WERI-Rb-1 (cell line): ENCODE measurements around the gene TUBGCP2.
A peak's percentile ranks its signal among the peaks of the same experiment; 100 is the strongest.

Source experiments
- DNase-seq: peaks from one replicate; pipeline ENCODE4 v3.0.0-alpha.2; 2020
- H3K27ac ChIP-seq: fragments of 250-450 bp; sonication (Bioruptor Pico); 2 replicates; pipeline ENCODE4 v1.5.1; 2020; ENCODE audit warnings: mild to moderate bottlenecking, moderate library complexity
- H3K27me3 ChIP-seq: fragments of 250-450 bp; sonication (Bioruptor Pico); 2 replicates; pipeline ENCODE4 v1.5.1; 2021; ENCODE audit warnings: mild to moderate bottlenecking, low read depth, moderate library complexity; ENCODE audit not compliant: insufficient read depth, severe bottlenecking
- H3K36me3 ChIP-seq: fragments of 250-450 bp; sonication (Bioruptor Pico); 2 replicates; pipeline ENCODE4 v1.5.1; 2020; ENCODE audit warnings: mild to moderate bottlenecking, moderate library complexity
- H3K4me3 ChIP-seq: 2 replicates; pipeline ENCODE4 v1.5.1; 2011; ENCODE audit warnings: low read depth, mild to moderate bottlenecking, control low read depth, low read length
- H3K9me3 ChIP-seq: fragments of 250-450 bp; sonication (Bioruptor Pico); 2 replicates; pipeline ENCODE4 v1.5.1; 2021; ENCODE audit warnings: mild to moderate bottlenecking, moderate library complexity; ENCODE audit not compliant: severe bottlenecking
- CTCF ChIP-seq: IDR thresholded peaks from 2 replicates; pipeline ENCODE4 v1.5.1; 2011; ENCODE audit warnings: low read depth, mild to moderate bottlenecking, control low read depth, inconsistent platforms, low read length

The TUBGCP2 gene

DNA sequence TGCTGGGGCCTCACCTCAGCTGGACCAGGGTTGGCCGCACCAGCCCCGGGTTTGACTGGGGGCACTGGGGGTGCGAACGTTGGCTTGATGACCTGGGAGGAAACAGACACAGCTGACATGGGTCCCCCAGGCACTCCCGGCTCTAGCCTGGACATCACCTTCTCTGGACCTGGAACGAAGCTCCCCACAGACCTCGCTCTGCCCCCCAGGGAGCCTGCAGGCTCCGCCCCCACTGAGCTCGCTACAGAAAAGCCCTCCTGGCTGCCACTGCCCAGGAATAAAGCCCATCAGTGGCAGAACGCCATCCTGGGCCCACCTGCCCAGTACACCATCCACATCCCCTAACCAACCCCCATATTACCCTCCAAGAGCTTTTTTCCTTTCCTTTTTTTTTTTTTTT, 45.0 kb downstream of the TUBGCP2 start:
- no peak overlapping the region for H3K27ac ChIP-seq
- no peak for TF ChIP-seq CTCF
- DNase-seq = no peak
- H3K4me3 ChIP-seq = no peak overlapping the region
- H3K9me3 ChIP-seq = no peaks in the 10 kb centered on the region
- no peaks in the 10 kb centered on the region for H3K36me3 ChIP-seq
- H3K27me3 ChIP-seq = no peaks in the 10 kb centered on the region

DNA sequence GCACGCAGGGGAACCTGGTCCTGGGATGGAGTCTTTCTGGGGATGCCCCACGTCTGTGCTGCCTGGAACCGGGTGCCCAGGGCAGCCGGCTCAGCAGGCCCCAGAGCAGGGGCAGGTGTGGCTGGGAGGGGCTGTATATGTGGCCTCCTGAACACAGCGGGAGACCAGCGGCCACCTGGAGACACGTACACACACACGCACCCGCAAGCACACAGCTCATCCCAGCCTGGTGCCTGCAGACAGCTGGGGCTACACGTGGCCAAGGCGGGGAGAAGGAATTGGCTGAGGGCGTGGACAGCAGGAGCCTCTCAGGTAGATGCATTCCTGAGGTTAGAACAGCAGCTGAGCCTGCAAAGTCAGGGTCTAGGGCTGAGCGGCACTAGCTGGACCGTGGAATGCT, 46.0 kb downstream of the TUBGCP2 start:
- no peaks in the 10 kb centered on the region for H3K9me3 ChIP-seq
- peak overlapping the region; percentile 36 for H3K4me3 ChIP-seq
- TF ChIP-seq CTCF = no peak
- DNase-seq = peak; percentile 72
- H3K27me3 ChIP-seq = no peaks in the 10 kb centered on the region
- no peaks in the 10 kb centered on the region for H3K36me3 ChIP-seq
- no peak overlapping the region for H3K27ac ChIP-seq

GRCh38 chr10:133261726-133262325, 46.8 kb downstream of the TUBGCP2 start:
- peak overlapping the region; percentile 58 for H3K4me3 ChIP-seq
- no peaks in the 10 kb centered on the region for H3K9me3 ChIP-seq
- peak overlapping the region; percentile 81 for H3K27ac ChIP-seq
- peak; percentile 89 for DNase-seq
- no peak for TF ChIP-seq CTCF
- no peaks in the 10 kb centered on the region for H3K27me3 ChIP-seq
- no peaks in the 10 kb centered on the region for H3K36me3 ChIP-seq

DNA sequence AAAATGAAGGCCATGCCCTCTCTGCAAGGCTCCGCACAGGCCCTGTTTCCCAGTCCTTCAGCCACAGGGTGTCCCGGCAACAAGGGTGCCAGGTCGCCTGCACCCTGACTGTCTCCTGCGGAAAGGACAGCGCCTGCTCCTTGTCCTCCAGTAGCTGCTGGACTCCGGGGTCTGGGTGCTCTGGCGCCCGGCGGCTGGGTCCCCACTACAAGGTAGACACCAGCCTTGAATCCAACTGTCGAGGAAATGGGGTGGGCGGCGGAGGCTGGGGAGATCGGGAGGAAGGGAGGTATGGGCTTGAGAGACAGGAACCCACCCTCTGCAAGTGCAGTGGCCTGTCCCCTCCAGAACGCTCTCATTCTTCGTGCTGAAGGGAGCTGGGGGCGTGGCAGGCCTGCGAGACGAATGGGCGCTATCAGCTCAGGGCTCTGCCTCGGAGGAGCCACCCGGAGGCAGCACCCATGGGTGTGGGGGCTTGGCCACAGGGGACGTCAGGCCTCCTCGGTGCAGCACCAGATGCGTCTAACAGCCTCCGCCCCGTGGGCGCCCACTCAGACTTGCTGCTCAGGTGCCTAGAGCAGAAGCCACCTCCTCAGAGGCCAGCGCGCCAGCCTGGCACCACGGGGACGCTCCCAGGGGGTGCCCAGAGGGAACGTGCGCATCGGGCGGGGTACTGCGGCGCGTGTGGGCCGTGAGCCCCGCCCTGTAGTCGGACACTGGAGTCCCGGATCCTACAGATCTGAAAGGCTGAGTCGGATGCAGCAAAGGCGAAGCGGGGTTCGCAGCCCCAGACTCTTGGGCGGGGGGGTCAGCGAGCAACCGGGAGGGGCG, 47.6 kb downstream of the TUBGCP2 start:
- no peaks in the 10 kb centered on the region for H3K9me3 ChIP-seq
- no peak for TF ChIP-seq CTCF
- no peaks in the 10 kb centered on the region for H3K36me3 ChIP-seq
- H3K4me3 ChIP-seq = peak overlapping the region; percentile 58
- peak; percentile 47 for DNase-seq
- peak overlapping the region; percentile 81 for H3K27ac ChIP-seq
- no peaks in the 10 kb centered on the region for H3K27me3 ChIP-seq

GRCh38 chr10:133259602-133259989, 49.1 kb downstream of the TUBGCP2 start:
- H3K27me3 ChIP-seq = no peaks in the 10 kb centered on the region
- no peak overlapping the region for H3K27ac ChIP-seq

More at GRCh38 chr10:133259602-133259989, 49.1 kb downstream of the TUBGCP2 start:
- H3K9me3 ChIP-seq = no peaks in the 10 kb centered on the region
- H3K4me3 ChIP-seq = no peak overlapping the region
- no peak for DNase-seq
- no peak for TF ChIP-seq CTCF
- no peaks in the 10 kb centered on the region for H3K36me3 ChIP-seq
